CD4-positive, CD25-positive, alpha-beta regulatory T cell (primary cell): ENCODE results near the gene MAJIN. TPM values are rescaled to one million over a fixed set of nuclear protein-coding genes. Genes with fewer than 3 reads are reported as not detected.

Experiments
- ATAC-seq, 2 donors: fragments of 150-1000 bp; cut with Tn5 transposase; one replicate each; pipeline ENCODE4 v1.10.0; 2021; ENCODE audit warnings: low read depth in 2 of 2, moderate number of reproducible peaks in 2 of 2, moderate library complexity in 1 of 2
- DNase-seq, 3 donors: peaks; one replicate each; pipeline versions ENCODE4 v3.0.0 to v3.0.0-alpha.2; 2012 to 2022; ENCODE audit warnings: mixed read lengths in 1 of 3
- H3K27ac ChIP-seq: one replicate; pipeline ENCODE4 v1.7.0; 2013; ENCODE audit warnings: mild to moderate bottlenecking, low read length; ENCODE audit not compliant: insufficient read depth, poor library complexity, severe bottlenecking
- H3K27me3 ChIP-seq: one replicate; pipeline ENCODE4 v1.7.0; 2013; ENCODE audit warnings: low read length; ENCODE audit not compliant: control insufficient read depth, insufficient read depth
- H3K36me3 ChIP-seq: one replicate; pipeline ENCODE4 v1.7.0; 2013; ENCODE audit warnings: mild to moderate bottlenecking, low read length, moderate library complexity; ENCODE audit not compliant: control insufficient read depth, insufficient read depth
- H3K4me1 ChIP-seq: 2 replicates; pipeline ENCODE4 v1.7.0; 2013; ENCODE audit warnings: mild to moderate bottlenecking, low read length; ENCODE audit not compliant: insufficient read depth, control insufficient read depth, poor library complexity, severe bottlenecking
- H3K4me3 ChIP-seq: one replicate; pipeline ENCODE4 v1.7.0; 2013; ENCODE audit warnings: low read depth, mild to moderate bottlenecking, low read length, moderate library complexity
- H3K9me3 ChIP-seq, 2 experiments: 1 replicate in 1 of 2; 2 replicates in 1 of 2; pipeline ENCODE4 v1.7.0; 2013; ENCODE audit warnings: low read length in 2 of 2, mild to moderate bottlenecking in 1 of 2, moderate library complexity in 1 of 2; ENCODE audit not compliant: control insufficient read depth in 2 of 2
- H3K27ac Mint-ChIP-seq, 3 donors: one replicate each; pipeline ENCODE4 v1.8.0; 2020 to 2022; ENCODE audit warnings: mild to moderate bottlenecking in 3 of 3, mixed read lengths in 3 of 3, moderate library complexity in 2 of 3
- H3K27me3 Mint-ChIP-seq: one replicate; pipeline ENCODE4 v1.8.0; 2022; ENCODE audit warnings: mild to moderate bottlenecking, mixed read lengths
- H3K36me3 Mint-ChIP-seq: one replicate; pipeline ENCODE4 v1.8.0; 2020; ENCODE audit warnings: mixed read lengths
- H3K4me1 Mint-ChIP-seq, 4 donors: one replicate each; pipeline ENCODE4 v1.8.0; 2020 to 2022; ENCODE audit warnings: mixed read lengths in 4 of 4, mild to moderate bottlenecking in 1 of 4
- H3K4me3 Mint-ChIP-seq, 4 donors: one replicate each; pipeline ENCODE4 v1.8.0; 2020 to 2022; ENCODE audit warnings: mild to moderate bottlenecking in 4 of 4, mixed read lengths in 4 of 4, moderate library complexity in 3 of 4
- H3K9me3 Mint-ChIP-seq, 7 donors: one replicate each; pipeline ENCODE4 v1.8.0; 2020 to 2022; ENCODE audit warnings: mixed read lengths in 7 of 7, mild to moderate bottlenecking in 3 of 7, moderate library complexity in 2 of 7
- polyA plus RNA-seq, 4 donors: library from polyadenylated mRNA; unstranded; fragments of 300-500 nt; fragmentation: Illumina TruSeq; gene quantifications; one replicate each; pipeline ENCODE4 v1.2.3, GENCODE V29; 2021
- total RNA-seq: library from RNA; stranded (reverse); gene quantifications from one replicate; pipeline ENCODE4 v1.2.3, GENCODE V29; 2022

The MAJIN gene
- total and polyA plus RNA-seq, 5 donors from 2014 or later: 0.46 to 0.64 (median 0.51) TPM; not detected in 2

DNA sequence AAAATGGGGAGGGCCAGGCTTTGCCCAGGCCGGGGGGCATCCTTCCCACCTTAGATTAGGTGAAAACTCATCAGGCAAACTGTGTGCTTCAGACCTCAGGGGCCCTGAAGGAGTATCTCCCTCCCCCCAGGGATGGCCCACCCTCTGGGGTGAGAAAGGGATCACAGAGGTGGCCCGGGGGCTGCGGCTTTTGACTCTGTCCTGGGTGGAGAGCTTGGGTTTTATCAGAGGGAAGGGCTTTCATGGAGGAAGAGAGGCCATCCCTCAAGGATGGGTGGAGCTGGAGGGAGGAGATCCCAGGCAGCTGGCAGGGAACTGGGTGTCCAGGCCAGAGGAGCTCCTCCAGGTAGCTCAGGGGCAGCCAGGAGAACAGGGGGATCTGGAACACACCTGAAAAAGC, 50.5 kb downstream of the MAJIN start:
- Histone ChIP-seq H3K27me3 (no peaks in the 10 kb centered on the region), H3K27ac (no peak overlapping the region), H3K36me3 (no peaks in the 10 kb centered on the region), H3K9me3 (no peaks in the 10 kb centered on the region), H3K4me3 (no peak overlapping the region), H3K4me1 (peaks cover 30% of the 10 kb centered on the region)
- H3K27me3 Mint-ChIP-seq: no peaks in the 10 kb centered on the region
- DNase-seq (no peak), ATAC-seq (no peak)
- H3K4me3 Mint-ChIP-seq: peak overlapping the region in 1 of 4 donors; percentile 43
- no peaks in the 10 kb centered on the region for H3K9me3 Mint-ChIP-seq
- no peaks in the 10 kb centered on the region for H3K36me3 Mint-ChIP-seq
- H3K4me1 Mint-ChIP-seq: peaks cover 5 to 35% (median 16%) of the 10 kb centered on the region in 4 donors
- H3K27ac Mint-ChIP-seq: no peak overlapping the region

GRCh38 chr11:64920124-64920523, 51.8 kb downstream of the MAJIN start:
- no peaks in the 10 kb centered on the region for H3K9me3 Mint-ChIP-seq
- DNase-seq (no peak), ATAC-seq (no peak)
- H3K27me3 Mint-ChIP-seq: no peaks in the 10 kb centered on the region
- Histone ChIP-seq H3K4me1 (peaks cover 37% of the 10 kb centered on the region), H3K36me3 (no peaks in the 10 kb centered on the region), H3K27me3 (no peaks in the 10 kb centered on the region), H3K27ac (no peak overlapping the region), H3K9me3 (no peaks in the 10 kb centered on the region), H3K4me3 (no peak overlapping the region)
- H3K4me1 Mint-ChIP-seq: peaks cover 5 to 42% (median 24%) of the 10 kb centered on the region in 4 donors
- no peak overlapping the region for H3K27ac Mint-ChIP-seq
- peak overlapping the region in 1 of 4 donors; percentile 68 for H3K4me3 Mint-ChIP-seq
- H3K36me3 Mint-ChIP-seq: no peaks in the 10 kb centered on the region

- H3K27ac Mint-ChIP-seq: no peak overlapping the region
Observed at GRCh38 chr11:64919627-64920026, 52.3 kb downstream of the MAJIN start.

GRCh38 chr11:64918017-64918416, 53.9 kb downstream of the MAJIN start:
- peak overlapping the region; percentile 77 for H3K4me3 ChIP-seq

More at GRCh38 chr11:64919627-64920026, 52.3 kb downstream of the MAJIN start:
- Mint-ChIP-seq H3K4me3 (peak overlapping the region in 1 of 4 donors; percentile 21), H3K27me3 (no peaks in the 10 kb centered on the region), H3K4me1 (peaks cover 5 to 42% (median 25%) of the 10 kb centered on the region in 4 donors), H3K9me3 (no peaks in the 10 kb centered on the region), H3K36me3 (no peaks in the 10 kb centered on the region)
- Histone ChIP-seq H3K27me3 (no peaks in the 10 kb centered on the region), H3K27ac (no peak overlapping the region), H3K4me1 (peaks cover 38% of the 10 kb centered on the region), H3K9me3 (no peaks in the 10 kb centered on the region), H3K4me3 (no peak overlapping the region), H3K36me3 (no peaks in the 10 kb centered on the region)
- ATAC-seq: no peak
- no peak for DNase-seq

GRCh38 chr11:64917663-64917995, 54.3 kb downstream of the MAJIN start:
- H3K27me3 Mint-ChIP-seq: no peaks in the 10 kb centered on the region
- H3K27ac Mint-ChIP-seq: peak overlapping the region; percentile 93 to 97 (median 95)
- DNase-seq (no peak), ATAC-seq (no peak)
- peaks cover 3% of the 10 kb centered on the region for H3K36me3 Mint-ChIP-seq
- H3K4me3 ChIP-seq: peak overlapping the region; percentile 77
- H3K36me3 ChIP-seq: peaks cover 14% of the 10 kb centered on the region
- no peaks in the 10 kb centered on the region for H3K9me3 Mint-ChIP-seq
- H3K4me3 Mint-ChIP-seq: peak overlapping the region; percentile 92 to 93 (median 92)
- H3K27ac ChIP-seq: peak overlapping the region; percentile 69
- H3K27me3 ChIP-seq: no peaks in the 10 kb centered on the region
- peaks cover 5 to 36% (median 20%) of the 10 kb centered on the region in 4 donors for H3K4me1 Mint-ChIP-seq
- H3K4me1 ChIP-seq: peaks cover 27% of the 10 kb centered on the region
- H3K9me3 ChIP-seq: no peaks in the 10 kb centered on the region

More at GRCh38 chr11:64918017-64918416, 53.9 kb downstream of the MAJIN start:
- Histone ChIP-seq H3K27ac (peak overlapping the region; percentile 69), H3K36me3 (peaks cover 10% of the 10 kb centered on the region), H3K9me3 (no peaks in the 10 kb centered on the region), H3K4me1 (peaks cover 27% of the 10 kb centered on the region), H3K27me3 (no peaks in the 10 kb centered on the region)
- Mint-ChIP-seq H3K27me3 (no peaks in the 10 kb centered on the region), H3K36me3 (peaks cover 3% of the 10 kb centered on the region), H3K27ac (peak overlapping the region; percentile 93 to 97 (median 95)), H3K4me1 (peaks cover 5 to 36% (median 20%) of the 10 kb centered on the region in 4 donors), H3K4me3 (peak overlapping the region; percentile 92 to 93 (median 92)), H3K9me3 (no peaks in the 10 kb centered on the region)
- ATAC-seq (no peak), DNase-seq (peak in 1 of 3 donors; percentile 28)

DNA sequence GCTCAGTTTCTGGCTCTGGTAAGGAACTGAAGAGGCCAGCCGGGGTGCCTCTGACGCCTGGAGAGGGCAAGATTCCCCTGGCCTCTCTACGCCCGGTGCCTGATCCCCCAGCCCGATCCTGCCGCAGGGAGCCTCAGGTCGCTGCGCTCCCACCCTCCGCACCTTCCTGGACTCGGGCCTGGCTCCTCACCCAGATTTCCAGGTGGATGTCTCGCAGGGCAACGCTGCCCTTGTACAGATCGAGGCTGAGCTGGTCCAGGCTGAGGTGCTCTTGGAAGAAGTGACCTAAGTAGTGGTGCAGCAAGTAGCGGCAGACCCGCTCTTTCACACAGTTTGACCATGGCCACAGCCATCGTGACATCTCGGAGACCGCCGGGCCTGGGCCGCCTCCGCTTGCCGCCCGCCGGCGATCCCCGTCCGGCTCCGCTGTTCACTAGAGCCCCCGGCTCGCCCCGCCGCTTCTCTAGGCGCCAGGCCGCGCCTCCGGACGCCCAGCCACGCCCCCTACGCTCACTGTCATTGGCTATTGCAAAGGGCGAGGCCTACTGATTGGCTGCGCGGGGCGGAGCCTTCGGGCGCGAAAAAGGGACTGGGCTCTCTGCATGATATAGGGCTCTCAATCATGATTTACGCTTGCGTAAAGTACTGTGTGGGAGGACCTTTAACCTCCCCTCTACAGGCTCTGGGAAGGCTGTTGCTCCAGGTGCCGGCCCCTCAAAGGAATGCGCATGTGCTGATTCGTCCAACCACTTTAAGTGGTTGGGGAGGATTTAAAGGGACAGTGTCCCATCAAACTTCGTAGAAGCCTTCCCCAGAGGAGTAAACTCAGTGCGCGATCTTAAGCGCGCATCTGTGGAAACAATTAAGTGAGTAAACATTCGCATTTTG, 54.9 kb downstream of the MAJIN start, which contains the start of gene ATG2A:
ATG2A (minus strand) TSS at position 435 of the 888 bp plus-strand sequence; CDS start at position 361, 74 bp downstream.
- H3K27me3 Mint-ChIP-seq: no peaks in the 10 kb centered on the region
- H3K9me3 Mint-ChIP-seq: no peaks in the 10 kb centered on the region
- DNase-seq (peak; percentile 98 to 99 (median 98)), ATAC-seq (peak; percentile 97)
- peaks cover 27% of the 10 kb centered on the region for H3K4me1 ChIP-seq
- H3K27me3 ChIP-seq: no peaks in the 10 kb centered on the region
- H3K9me3 ChIP-seq: no peaks in the 10 kb centered on the region
- H3K4me3 Mint-ChIP-seq: peak within 1 kb of the TSS; percentile 92 to 93 (median 92)
- H3K4me1 Mint-ChIP-seq: peaks cover 5 to 36% (median 20%) of the 10 kb centered on the region in 4 donors
- H3K27ac Mint-ChIP-seq: peak within 1 kb of the TSS; percentile 93 to 97 (median 95)
- peak within 1 kb of the TSS; percentile 83 for H3K4me3 ChIP-seq
- peak within 1 kb of the TSS; percentile 73 for H3K27ac ChIP-seq
- H3K36me3 ChIP-seq: peaks cover 18% of the 10 kb centered on the region
- peaks cover 3% of the 10 kb centered on the region for H3K36me3 Mint-ChIP-seq

GRCh38 chr11:64916040-64916774, 55.7 kb downstream of the MAJIN start:
- peaks cover 27% of the 10 kb centered on the region for H3K4me1 ChIP-seq
- Mint-ChIP-seq H3K4me1 (peaks cover 5 to 34% (median 20%) of the 10 kb centered on the region in 4 donors), H3K9me3 (no peaks in the 10 kb centered on the region), H3K27ac (peak overlapping the region; percentile 80 to 97 (median 95)), H3K27me3 (no peaks in the 10 kb centered on the region), H3K4me3 (peak overlapping the region; percentile 92 to 93 (median 92)), H3K36me3 (peaks cover 10% of the 10 kb centered on the region)
- DNase-seq (peak; percentile 45 to 66 (median 48)), ATAC-seq (no peak)
- peaks cover 25% of the 10 kb centered on the region for H3K36me3 ChIP-seq
- H3K27me3 ChIP-seq: no peaks in the 10 kb centered on the region
- peak overlapping the region; percentile 83 for H3K4me3 ChIP-seq
- no peaks in the 10 kb centered on the region for H3K9me3 ChIP-seq
- peak overlapping the region; percentile 73 for H3K27ac ChIP-seq
